NCI-H2227 (cell line): ENCODE results near the gene SLC39A10.
"Not testable (repeated sequence)": the region's sequence is repeated elsewhere in the genome, so short reads cannot be mapped to it uniquely, and the experiment has no call there.

Experiments
- DNase-seq: peaks from one replicate; lab custom pipeline; 2025; ENCODE audit not compliant: unreplicated experiment; lab: John Stamatoyannopoulos, UW

The SLC39A10 gene

DNA sequence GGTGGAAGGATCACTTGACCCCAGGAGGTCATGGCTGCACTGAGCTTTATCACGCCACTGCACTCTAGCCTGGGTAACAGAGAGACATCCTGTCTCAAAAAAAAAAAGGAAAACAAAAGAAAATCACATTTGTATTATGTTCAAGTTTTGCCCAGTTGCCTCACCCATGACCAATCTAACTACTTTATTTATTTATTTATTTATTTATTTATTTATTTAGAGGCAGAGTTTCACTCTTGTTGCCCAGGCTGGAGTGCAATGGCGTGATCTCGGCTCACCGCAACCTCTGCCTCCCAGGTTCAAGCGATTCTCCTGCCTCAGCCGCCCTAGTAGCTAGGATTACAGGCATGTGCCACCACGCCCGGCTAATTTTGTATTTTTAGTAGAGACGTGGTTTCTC lies 12.3 kb upstream of the SLC39A10 start:
- DNase-seq = not testable (repeated sequence)

DNA sequence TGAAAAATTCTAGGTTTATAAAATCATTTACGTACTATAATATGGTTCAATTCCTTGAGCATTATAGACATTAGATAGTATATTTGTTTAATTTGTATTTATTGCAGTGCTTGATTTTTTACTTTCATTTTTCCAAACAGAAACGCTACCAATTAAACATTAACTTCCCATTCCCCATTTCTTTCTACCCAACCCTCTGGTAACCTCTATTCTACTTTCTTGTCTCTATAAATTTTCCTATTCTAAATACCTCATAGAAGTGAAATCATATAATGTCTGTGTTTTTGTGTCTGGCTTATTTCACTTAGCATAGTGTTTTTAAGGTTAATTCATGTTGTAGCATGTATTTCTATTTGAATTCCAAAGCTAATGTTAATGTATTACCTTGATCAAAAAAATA lies 11.6 kb upstream of the SLC39A10 start:
- no peak for DNase-seq

DNA sequence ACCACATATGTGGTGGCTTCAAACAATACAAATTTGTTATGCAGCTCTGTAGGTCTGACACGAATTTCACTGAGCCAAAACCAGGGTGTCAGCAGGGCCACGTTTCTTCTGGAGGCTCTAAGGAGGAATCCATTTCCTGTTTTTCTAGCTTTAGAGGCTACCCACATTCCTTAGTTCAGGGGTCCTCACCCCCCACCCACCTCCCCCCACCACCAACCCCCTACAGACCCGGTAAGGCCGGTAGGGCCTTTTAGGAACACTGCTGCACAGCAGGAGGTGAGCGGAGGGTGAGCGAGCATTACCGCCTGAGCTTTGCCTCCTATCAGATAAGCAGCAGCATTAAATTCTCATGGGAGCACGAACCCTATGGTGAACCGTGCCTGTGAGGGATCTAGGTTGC lies 10.6 kb upstream of the SLC39A10 start:
- DNase-seq = no peak

DNA sequence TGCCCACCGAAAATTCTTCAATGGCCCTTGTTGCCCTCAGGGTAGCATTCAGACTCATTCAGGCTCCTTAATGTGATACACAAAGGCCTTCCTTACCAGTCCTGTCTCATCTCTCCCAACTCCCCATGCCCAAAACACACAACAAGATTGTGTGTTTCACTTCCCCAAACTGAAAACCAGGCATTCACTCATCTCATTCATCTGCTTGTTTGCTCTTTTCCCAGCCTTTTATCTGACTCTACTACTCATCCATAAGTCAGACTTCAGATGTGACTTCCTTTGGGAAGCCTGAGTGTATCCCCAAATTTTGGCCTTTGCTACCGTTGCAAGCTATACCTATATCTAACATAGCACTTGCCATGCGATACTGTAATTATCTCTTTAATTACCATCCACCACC lies 9.7 kb upstream of the SLC39A10 start:
- DNase-seq = no peak

DNA sequence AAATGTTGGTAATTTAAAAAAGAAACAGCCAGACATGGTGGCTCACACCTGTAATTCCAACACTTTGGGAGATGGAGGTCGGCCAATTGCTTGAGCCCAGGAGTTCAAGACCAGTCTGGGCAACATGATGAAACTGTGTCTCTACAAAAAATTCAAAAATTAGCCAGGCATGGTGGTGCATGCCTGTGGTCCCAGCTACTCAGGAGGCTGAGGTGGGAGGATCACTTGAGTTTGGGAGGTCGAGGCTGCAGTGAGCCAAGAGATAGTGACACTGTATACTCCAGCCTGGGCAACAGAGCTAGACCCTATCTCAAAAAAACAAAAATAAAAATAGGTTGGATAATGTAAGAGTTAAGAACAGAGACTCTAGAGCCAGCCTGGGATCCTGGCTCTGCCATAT lies 8.7 kb upstream of the SLC39A10 start:
- DNase-seq = not testable (repeated sequence)

DNA sequence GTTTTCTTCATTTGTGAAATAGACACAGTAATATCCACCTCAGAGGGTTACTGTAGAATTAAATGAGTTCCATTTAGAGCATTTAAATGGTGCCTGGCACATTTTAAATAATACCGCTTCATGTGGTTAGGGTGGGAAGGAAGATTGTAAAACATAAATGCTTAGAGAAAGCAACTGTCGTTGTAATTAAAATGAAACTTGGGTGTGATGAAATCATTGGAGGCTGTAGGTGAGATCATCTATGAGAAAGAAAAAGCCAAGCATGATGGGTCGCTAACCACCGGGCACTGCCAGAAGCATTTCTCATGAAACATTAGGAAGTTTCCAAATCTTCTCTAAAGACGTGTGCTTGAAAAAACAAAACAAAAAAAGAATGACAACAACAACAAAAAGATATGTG lies 8.2 kb upstream of the SLC39A10 start:
- DNase-seq = no peak

DNA sequence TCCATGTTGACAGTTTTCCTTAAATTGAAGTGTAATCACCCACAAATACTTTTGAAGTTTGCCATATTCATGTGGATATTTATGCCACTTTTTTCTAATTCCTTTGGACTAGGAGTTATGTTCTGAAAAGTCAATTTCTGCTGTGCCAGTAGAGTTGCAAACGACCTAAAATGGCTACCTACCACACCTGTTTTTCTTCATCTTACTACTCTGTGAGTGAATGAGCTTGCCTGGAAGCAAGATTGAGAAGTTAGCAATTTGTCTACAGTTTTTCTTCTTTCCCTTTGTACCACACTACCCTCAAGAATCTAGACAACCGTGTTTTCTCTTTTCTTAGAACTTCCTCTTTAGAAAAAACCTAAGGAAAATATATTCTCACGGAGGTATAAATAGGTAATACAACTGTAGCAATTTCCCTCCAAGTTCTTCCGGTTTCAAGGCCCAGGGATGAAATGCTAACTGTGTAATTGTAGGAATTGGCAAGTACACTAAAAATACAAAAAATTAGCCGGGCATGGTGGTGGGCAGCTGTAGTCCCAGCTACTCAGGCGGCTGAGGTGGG lies 7.3 kb upstream of the SLC39A10 start:
- no peak for DNase-seq

DNA sequence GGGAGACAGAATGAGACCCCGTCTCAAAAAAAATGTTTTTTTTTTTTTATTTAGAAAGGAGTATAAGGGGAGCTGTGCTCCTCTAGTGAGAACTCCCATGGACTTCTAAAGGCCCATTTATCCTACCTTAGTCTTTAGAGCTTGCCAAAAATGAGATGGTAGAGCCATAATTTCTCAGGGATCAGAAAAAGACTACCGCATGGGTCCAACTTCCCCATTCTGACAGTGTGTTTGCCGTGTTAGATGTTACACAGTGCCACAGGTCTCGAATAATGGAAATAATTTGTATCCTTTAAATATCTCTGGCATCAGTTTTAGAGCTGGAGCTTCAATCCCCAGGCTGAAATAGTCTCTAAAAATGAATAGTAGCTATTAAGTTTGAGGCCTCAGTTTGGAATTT lies 6.0 kb upstream of the SLC39A10 start:
- no peak for DNase-seq

DNA sequence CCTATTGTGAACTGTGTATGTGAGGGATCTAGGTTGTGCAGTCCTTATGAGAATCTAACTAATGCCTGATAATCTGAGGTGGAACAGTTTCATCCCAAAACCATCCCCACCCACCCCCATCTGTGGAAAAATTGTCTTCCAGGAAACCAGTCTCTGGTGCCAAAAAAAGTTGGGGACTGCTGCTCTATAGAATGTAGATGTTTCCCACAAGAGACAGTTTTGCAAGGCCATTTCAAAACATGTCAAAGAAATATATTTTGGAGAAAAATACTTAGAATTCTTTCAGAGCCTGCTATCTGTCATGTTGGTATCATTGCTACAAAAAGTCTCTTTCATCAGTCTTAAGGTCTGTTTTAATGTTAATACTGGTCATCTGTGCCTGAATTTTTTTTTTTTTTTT lies 4.1 kb upstream of the SLC39A10 start:
- DNase-seq = no peak

DNA sequence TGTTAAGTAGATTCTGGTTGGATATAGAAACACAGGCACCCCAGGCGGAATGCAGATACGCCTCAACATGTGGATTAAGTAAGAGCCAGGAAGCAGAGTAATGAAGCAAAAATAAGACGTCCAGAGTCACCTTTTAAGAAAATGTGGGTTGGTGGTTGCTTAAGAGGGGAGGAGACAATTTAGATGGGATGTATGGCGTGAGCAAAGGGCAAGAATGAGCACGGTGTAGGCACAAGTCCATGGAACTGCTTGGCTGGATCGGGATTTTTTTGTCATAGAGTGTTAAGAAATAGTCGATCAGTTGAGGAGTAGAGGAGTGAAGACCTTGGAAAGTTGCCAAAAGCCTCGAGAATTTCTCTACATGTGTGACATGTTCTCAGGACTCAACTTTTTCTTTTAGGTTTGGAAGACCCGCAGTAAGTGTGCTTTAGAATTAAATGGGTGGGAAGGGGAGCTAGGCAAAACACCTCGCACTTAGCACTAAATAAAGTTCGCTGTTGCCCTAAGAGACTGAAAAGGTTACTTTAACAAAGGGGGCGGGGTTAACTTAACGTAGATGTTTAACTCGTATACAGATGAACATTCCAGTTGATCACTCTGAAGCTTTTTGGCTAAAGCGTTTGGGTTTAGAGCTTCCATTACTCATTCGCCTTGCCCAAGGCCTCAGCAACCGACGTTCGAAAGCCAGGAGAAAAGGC lies 716 bp upstream of the SLC39A10 start:
- DNase-seq = peak; percentile 71

DNA sequence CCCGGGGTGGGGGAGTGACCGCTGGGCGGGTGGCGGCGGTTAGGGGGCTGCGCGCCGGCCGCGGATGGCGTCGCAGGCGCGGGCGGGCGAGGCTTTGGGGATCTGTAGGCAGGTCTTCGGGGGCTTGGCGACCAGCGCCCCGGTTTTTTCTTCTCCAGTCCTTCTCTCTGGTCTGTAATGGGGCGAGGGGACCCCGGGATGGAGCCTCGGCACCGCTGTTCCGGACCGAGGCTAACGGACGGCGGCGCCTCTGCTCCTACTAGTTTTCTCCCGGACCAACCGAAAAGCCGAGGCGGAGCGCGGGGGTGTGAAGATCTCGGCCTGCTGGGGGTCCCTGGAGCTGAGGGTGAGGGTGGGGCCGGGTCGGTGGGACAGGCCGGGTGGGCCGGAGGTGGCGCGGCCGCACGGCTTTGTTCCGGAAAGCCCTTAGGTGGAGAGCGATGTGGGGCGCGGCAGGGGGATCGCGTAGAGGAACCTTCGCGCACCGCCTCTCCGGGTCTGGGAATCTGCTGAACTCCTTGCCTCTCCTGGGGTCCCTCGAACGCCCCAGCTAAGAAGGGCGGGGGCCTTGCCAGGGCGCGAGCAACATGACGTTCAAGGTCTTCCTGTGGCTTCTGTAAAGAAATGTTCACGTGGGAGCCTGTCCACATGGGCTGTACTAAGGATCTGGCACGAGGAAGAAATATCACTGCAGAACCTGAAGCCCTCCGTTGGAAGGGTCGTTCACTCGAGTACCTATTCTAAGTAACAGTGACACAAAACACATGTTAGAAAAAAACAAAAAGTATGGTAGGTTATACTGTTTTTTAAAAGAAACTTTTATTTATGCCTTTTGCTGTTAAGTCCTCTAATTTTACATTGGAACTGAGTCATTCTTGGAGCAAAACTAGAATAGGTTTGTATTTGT lies 861 bp downstream of the SLC39A10 start:
- peak; percentile 96 for DNase-seq

DNA sequence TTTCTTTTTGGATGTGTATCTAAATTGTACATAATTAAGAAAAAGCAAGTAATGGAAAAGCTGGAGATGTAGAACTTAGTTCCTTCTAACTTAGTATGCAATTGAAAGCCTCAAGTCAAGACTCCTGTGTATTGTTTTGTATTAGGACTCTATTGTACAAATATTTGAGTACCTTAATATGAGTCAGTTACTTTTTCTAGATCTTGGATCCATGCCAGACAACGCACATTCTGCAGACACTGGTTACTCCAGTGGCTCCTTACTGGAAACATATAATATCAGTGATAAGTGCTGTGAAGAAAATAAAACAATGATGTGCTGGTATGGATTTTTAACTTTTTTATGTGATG lies 1.5 kb downstream of the SLC39A10 start:
- DNase-seq = peak; percentile 48

DNA sequence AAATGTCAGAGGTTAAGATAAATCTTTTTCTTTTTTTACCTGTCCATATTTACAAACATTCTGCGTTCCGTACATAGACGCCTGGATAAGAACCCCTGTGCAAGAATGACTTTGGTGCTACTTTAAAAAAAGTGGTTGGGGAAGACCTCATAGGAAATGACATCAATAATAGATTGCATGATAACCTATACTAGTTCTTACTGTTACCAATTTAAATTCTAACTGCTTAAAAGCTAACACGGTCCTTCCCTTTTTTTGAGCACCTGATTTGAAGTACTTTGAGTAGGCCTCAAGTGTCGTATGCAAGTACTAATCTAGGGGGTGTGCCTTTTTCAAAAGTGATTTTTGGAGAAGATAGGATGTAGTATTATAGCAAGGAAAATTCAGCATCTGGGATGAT lies 2.1 kb downstream of the SLC39A10 start:
- DNase-seq = no peak

DNA sequence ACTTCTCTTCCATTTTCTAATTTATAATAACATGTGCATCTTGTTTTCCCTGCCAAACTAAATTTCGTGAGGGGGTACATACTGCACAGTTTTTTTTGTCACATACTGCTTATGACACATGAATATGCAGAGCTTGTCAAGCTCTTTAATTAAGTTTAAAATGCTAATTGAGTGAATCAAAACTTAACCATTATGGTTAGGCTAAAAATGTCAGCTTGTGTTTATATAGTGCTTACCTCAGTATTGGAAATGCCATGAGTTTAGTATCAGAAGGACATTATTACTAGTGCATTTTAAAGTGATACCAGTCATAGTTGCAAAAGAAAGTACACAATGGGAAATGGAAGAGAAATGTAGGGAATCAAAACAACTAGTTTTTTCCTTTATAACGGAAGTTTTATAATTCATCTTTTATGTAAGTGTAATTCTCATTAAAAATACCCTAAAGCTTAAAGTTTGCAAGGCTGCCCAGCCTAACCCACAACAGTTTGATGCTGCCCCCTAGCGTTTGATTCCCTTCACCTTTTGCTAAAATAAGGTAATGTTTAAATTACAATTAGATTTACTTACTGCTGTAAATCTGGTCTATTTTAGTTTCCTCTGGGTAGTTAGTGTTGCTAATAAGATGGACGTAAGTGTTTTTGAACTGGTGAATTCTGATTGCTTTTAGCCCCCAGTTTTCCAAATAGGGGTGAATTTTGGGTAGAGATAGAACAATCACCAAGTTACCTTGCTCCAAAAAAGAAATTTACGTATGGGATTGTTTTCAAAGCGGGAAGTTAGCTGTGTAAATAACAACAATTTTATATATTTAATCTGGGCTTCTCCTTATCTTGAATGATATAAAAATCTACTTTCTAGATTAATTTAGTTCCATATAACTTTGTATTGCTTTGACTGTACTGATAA lies 3.2 kb downstream of the SLC39A10 start:
- peak; percentile 83 for DNase-seq

DNA sequence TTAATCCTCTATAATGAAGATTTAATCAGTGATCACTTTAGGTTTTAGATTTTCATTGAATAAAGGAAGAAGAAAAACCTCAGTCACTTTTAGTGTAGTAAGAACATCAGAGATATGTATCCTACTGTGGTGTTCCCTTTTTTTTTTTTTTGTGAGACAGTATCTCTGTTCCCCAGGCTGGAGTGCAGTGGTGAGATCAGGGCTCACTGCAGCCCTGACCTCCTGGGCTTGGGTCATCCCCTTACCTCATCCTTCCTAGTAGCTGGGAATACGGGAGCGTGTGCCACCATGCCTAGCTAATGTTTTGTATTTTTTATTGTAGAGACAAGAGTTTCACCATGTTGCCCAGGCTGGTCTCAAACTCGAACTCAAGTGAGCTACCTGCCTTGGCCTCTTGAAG lies 5.1 kb downstream of the SLC39A10 start:
- no peak for DNase-seq

DNA sequence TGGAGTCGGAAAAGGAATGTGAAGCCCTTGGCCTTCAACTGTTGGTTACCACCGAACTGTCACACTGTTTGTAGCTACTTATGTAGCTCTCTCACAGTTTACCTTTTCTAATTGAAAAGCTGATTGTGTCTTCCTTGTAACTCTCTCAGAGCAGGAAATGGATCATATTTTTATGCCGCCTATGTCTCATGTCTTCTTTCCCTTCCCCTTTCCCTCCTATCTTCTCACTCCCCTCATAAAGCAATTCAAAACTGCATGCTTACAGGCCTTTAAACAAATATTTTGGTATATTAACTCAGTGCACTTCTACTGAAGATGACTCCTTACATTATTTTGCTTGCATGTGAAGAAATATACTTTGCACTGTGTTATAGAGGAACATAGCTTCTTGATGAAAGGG lies 6.0 kb downstream of the SLC39A10 start:
- no peak for DNase-seq

DNA sequence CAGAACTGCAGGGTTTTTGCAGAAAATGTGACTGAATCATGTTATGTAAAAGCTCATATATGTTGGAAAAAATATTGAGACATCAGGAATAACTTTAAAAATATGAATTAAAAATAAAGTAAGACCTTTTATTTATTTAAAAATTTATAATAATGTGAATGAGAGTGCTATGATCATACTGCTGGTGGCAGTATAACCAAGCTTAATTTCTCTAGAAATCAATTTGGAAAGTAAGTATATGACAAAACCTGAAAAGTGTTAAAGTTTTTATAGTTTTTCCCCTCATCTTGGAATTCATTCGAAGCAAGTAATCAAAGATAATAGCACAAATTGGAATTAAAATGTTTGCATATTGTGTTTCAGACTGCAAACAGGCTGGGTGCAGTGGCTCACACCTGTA lies 7.5 kb downstream of the SLC39A10 start:
- DNase-seq = no peak

DNA sequence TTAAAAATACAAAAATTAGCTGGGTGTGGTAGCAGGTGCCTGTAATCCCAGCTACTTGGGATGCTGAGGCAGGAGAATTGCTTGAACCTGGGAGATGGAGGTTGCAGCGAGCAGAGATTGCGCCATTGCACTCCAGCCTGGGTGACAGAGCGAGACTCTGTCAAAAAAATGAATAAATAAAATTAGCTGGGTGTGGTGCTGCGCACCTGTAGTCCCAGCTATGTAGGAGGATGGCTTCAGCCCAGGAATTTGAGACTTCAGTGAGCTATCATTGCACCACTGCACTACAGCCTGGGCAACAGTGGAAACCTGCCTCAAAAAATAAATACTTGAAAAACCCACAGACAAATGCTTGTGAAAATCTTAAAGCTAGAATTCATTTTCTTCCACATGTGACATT lies 8.1 kb downstream of the SLC39A10 start:
- DNase-seq = not testable (repeated sequence)

DNA sequence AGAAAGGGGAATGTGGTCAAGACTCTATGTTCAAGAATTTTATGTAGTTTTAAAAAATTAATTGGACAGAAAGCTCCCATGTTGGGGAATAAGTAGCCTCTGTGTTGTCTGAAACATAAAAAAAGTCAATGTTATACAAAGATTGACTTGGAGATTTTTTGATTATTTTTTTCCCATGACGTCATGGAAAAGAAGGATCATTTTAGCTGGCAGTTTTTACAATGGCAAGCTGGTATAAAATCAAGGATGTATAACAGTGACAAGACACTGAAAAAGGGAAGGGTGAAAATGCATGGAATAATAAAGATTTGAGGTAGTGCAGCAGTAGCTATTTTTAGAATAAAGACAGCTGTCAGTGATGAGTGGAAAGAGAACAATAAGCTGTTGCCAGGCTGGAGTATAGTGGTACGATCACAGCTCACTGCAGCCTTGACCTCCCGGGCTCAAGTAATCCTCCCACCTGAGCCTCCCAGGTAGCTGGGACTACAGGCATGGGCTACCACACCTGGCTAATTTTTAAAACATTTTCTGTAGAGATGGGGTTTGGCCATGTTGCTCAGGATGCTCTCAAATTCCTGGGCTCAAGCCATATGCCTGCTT lies 9.2 kb downstream of the SLC39A10 start:
- DNase-seq = peak; percentile 14

DNA sequence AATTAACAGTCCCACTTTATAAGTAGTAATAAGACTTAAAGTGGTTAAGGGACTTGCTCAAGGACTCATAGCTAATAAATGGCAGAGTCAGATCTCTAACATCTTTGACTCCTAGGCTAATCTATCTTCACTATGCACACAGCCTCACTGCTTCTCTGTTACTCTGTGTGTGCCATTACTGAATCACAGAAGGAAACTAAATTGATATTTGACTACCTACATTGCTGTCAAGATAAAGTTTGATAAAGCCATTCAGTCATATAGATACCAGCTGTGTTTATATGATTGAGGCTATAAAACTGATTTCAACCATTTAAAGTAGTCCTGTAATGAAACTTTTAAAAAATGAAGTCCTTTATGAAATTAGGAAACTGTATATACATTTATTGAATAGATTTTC lies 10.9 kb downstream of the SLC39A10 start:
- no peak for DNase-seq

DNA sequence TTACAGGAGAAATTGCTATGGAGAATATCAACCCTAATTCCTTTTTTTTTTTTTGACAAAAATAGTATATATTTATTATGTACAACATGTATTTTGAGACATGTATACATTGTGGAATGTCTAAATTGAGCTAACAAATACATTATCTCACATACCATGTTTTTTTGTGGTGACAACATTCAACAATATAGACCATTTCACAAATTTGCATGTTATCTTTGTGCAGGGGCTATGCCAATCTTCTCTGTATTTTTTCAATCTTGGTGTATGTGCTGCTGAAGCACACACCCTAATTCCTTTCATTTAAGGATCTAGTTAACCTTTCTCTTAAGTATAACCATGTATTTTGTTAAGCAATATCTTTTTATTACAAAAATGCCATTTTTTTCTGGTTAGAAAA lies 13.2 kb downstream of the SLC39A10 start:
- no peak for DNase-seq
